Measurements from ENCODE around the gene PRKCA.

DNA sequence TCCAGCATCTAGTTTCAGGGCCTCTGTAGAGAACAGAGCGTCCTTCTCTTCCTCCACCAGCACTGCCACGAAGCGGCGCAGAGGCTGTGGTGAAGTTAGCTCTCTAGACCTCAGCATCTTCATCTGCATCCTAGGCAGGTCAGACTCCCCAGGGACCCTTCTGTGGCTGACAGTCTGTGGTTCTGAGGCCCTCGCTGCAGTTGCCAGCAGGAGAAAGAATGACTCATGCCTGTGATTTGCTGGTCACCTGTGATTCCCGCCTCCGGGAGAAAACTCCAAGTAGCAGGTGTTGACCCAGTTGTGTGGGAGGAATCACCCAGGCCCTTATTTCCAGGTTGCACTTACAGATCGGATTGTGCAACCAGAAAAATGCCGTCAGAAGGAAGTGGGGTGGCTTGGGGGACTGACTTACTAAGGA lies 415.2 kb downstream of the PRKCA start:
- TF ChIP-seq, protein P1, sequence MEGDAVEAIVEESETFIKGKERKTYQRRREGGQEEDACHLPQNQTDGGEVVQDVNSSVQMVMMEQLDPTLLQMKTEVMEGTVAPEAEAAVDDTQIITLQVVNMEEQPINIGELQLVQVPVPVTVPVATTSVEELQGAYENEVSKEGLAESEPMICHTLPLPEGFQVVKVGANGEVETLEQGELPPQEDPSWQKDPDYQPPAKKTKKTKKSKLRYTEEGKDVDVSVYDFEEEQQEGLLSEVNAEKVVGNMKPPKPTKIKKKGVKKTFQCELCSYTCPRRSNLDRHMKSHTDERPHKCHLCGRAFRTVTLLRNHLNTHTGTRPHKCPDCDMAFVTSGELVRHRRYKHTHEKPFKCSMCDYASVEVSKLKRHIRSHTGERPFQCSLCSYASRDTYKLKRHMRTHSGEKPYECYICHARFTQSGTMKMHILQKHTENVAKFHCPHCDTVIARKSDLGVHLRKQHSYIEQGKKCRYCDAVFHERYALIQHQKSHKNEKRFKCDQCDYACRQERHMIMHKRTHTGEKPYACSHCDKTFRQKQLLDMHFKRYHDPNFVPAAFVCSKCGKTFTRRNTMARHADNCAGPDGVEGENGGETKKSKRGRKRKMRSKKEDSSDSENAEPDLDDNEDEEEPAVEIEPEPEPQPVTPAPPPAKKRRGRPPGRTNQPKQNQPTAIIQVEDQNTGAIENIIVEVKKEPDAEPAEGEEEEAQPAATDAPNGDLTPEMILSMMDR (IDR thresholded peaks at IDR 0.05; ENCODE audit: low read depth, low read length) = no peak
- TF ChIP-seq EZH2phosphoT487 (IDR thresholded peaks at IDR 0.05; ENCODE audit: low read depth) = no peak
